Measurements from ENCODE around the gene BMP7. TPM values are rescaled to one million over a fixed set of nuclear protein-coding genes. Genes with fewer than 3 reads are reported as not detected.

Gene BMP7
- total RNA-seq (1 to 10 TPM in 1 of 6 donors, under 1 TPM in 5; 0.12 to 2.5 (median 0.39) TPM), polyA plus RNA-seq (under 1 TPM in 1 of 2 donors, not detected in 1; 0.33 TPM)

DNA sequence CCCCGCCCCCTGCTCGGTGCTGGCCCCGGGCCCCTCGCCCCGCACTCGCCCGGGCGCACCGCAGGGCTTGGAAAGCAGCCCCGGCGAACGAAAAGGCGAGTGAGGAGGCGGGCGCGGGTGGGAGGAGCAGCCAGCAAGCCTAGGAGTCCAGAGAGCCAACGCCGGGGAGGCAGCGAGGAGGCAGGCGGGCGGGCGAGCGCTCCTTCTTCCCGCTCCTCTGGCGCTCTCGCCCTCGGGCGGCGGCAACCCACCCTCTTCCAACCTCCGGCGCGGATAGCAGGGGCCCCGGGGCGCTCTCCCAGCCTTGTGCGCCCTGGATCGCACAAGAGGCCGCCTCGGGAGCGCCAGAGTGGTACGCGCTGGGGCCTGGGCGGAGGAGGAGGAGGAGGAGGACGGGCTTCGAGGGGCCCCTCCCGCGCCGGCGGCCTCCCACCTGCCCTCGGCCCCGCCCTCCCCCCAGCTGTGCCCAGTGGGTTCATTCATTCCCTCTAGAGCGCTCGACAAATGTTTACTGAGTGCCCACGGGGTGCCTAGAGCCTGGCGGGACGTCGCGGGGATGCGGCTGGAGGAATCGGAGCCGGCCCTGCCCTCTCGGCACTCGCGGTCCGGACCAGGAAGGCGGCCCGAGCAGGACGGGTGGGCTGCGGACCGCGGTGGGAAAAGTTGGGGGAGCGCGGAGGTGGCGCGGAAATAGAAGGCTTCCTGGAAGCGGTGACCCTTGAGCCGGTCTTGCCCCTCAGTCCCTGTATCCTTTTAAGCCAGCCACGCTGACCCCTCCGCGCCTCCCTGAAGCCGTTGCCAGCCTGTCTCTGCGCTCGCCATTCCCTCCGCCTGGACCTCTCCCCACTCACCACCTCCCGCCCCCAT is at the start of gene BMP7:
Gene BMP7 (minus strand): TSS at position 351 of the 867 bp plus-strand sequence. CDS start 519 bp downstream, outside the sequence.
- peak within 1 kb of the TSS in 1 of 4 donors; percentile 31 for H3K4me3 ChIP-seq
- peaks cover 0 to 17% (median under 1%) of the 10 kb centered on the region in 4 donors for H3K27me3 ChIP-seq
- 9 to 10% methylated on average over 60 to 84 of the region's 84 CpGs for WGBS, 2 donors
- TF ChIP-seq, protein P1, sequence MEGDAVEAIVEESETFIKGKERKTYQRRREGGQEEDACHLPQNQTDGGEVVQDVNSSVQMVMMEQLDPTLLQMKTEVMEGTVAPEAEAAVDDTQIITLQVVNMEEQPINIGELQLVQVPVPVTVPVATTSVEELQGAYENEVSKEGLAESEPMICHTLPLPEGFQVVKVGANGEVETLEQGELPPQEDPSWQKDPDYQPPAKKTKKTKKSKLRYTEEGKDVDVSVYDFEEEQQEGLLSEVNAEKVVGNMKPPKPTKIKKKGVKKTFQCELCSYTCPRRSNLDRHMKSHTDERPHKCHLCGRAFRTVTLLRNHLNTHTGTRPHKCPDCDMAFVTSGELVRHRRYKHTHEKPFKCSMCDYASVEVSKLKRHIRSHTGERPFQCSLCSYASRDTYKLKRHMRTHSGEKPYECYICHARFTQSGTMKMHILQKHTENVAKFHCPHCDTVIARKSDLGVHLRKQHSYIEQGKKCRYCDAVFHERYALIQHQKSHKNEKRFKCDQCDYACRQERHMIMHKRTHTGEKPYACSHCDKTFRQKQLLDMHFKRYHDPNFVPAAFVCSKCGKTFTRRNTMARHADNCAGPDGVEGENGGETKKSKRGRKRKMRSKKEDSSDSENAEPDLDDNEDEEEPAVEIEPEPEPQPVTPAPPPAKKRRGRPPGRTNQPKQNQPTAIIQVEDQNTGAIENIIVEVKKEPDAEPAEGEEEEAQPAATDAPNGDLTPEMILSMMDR (IDR thresholded peaks at IDR 0.05): no peak
- DNase-seq (peak in 1 of 6 donors; percentile 55), FAIRE-seq (no peak), ATAC-seq (peak in 3 of 4 donors; percentile 12 to 33 (median 20))
- no peaks in the 10 kb centered on the region for H3K36me3 ChIP-seq
- H3K4me1 ChIP-seq: no peaks in the 10 kb centered on the region
- no peaks in the 10 kb centered on the region for H3K9me3 ChIP-seq
- intact Hi-C loops (cut with DNase I): no loop called here
- no peak within 1 kb of the TSS for H3K27ac ChIP-seq

DNA sequence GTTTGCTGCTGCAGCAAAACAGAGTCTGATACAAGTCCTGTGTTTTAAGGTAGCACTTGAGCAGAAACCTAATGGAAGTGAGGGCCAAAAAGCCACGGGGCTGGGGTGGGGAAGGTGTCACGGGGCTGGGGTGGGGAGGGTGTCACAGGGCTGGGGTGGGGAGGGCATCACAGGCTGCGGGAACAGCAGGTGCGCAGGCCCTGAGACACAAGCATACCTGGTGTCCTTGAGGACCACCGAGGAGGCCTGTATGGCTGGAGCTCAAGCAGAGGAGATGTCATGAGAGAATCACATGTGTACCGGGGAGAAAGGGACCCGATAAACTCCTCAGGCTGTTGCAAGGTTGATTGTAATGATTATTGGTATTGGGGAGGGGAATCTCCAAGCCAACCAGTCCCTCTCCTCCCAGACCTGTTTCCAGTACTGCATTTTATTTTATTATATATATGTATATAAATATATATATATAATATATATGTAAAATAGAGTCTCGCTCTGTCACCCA is 49.6 kb upstream of the BMP7 start:
- TF ChIP-seq, protein P1 (IDR thresholded peaks at IDR 0.05): no peak
- intact Hi-C loops (cut with DNase I): no loop called here

GRCh38 chr20:57315083-57315975 is 48.9 kb upstream of the BMP7 start:
- Histone ChIP-seq H3K36me3 (no peaks in the 10 kb centered on the region), H3K27ac (no peak overlapping the region), H3K9me3 (no peaks in the 10 kb centered on the region), H3K4me3 (no peak overlapping the region), H3K4me1 (no peaks in the 10 kb centered on the region), H3K27me3 (no peaks in the 10 kb centered on the region)
- DNase-seq (no peak), ATAC-seq (no peak), FAIRE-seq (no peak)
- intact Hi-C loops (cut with DNase I): no loop called here
- WGBS, 2 donors: 67 to 78% methylated on average over 8 of the region's 8 CpGs
- TF ChIP-seq, protein P1 (IDR thresholded peaks at IDR 0.05): no peak

More for the DNA sequence above, 49.6 kb upstream of the BMP7 start:
- Histone ChIP-seq H3K4me1 (no peaks in the 10 kb centered on the region), H3K27ac (no peak overlapping the region), H3K36me3 (no peaks in the 10 kb centered on the region), H3K27me3 (no peaks in the 10 kb centered on the region), H3K4me3 (no peak overlapping the region), H3K9me3 (no peaks in the 10 kb centered on the region)
- FAIRE-seq: no peak
- 64 to 71% methylated on average over 8 of the region's 8 CpGs for WGBS, 2 donors
- no peak for ATAC-seq
- no peak for DNase-seq

GRCh38 chr20:57313951-57314350 is 47.5 kb upstream of the BMP7 start:
- Histone ChIP-seq H3K36me3 (no peaks in the 10 kb centered on the region), H3K4me3 (no peak overlapping the region), H3K27ac (no peak overlapping the region), H3K27me3 (no peaks in the 10 kb centered on the region), H3K4me1 (no peaks in the 10 kb centered on the region), H3K9me3 (no peaks in the 10 kb centered on the region)
- ATAC-seq (no peak), DNase-seq (no peak), FAIRE-seq (no peak)
- 49 to 76% methylated on average over 5 of the region's 5 CpGs for WGBS, 2 donors
- TF ChIP-seq, protein P1 (IDR thresholded peaks at IDR 0.05): no peak
- intact Hi-C loops (cut with DNase I): no loop called here

All from pancreas (tissue), 10 donors.